Epidermal melanocyte (primary cell): ENCODE results near the gene TUBB8.
"Not testable (repeated sequence)": the region's sequence is repeated elsewhere in the genome, so short reads cannot be mapped to it uniquely, and the experiment has no call there.

Experiments used
- DNase-seq: peaks from one replicate; pipeline ENCODE4 v3.0.0; 2011; ENCODE audit warnings: low spot score; ENCODE audit not compliant: insufficient read length

TUBB8 gene

GRCh38 chr10:49926-50325 is 830 bp upstream of the TUBB8 start:
- DNase-seq = not testable (repeated sequence)

DNA sequence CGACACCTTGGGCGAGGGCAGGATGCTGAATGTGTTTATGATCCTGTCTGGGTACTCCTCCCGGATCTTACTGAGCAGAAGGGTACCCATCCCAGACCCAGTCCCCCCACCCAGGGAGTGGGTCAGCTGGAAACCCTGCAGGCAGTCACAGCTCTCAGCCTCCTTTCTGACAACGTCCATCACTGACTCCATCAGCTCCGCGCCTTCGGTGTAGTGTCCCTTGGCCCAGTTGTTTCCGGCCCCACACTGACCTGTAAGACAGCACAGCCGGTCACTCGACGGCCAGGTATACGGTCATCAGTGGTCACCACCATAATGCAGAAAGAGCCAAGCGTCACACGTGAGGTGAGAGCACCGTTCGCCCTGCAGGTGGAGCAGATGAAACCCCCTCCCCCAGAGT is 1.2 kb downstream of the TUBB8 start:
- not testable (repeated sequence) for DNase-seq

- not testable (repeated sequence) for DNase-seq
Measured at GRCh38 chr10:13315-13635, 35.8 kb downstream of the TUBB8 start.

DNA sequence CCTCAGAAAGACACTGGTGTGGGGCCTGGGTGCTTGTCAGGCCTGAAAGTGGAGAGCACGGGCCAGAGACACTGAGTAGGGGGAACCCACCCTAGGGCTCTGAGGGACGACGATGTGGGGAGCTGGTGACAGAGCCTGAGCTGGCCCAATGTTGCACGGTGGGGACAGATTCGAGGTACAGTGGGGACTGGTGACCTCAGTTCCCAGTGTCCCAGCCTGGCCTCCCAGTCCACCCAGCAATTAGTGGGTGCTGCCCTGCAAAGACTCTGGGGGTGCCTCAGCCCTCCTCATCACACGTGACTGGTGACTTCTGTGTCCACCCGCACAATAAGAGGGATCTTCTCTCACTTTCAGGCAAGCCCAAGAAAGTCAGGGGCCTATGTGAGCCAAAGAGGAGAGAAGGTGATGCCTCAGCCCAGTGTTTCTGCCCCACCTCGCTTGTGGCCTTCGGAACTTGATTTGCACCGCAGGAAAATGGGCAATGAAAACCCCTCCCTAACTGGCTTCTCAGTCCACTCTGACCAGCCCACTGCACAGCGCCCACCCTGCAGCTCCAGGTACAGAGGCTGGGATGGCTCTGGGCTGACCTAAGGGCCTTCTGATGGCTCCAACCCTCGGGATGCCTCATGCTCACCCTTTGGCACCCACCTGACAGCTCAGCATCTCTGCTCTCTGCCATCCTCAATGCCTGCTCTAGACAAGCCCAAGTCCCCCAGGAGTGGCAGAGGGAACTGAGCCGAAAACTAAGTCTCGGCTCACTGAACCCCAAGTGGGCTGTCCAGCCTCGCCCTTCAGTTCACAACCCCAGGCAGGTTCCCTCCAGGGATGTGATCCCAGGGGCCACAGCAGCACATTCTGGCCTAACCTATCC is 36.4 kb downstream of the TUBB8 start:
- not testable (repeated sequence) for DNase-seq

DNA sequence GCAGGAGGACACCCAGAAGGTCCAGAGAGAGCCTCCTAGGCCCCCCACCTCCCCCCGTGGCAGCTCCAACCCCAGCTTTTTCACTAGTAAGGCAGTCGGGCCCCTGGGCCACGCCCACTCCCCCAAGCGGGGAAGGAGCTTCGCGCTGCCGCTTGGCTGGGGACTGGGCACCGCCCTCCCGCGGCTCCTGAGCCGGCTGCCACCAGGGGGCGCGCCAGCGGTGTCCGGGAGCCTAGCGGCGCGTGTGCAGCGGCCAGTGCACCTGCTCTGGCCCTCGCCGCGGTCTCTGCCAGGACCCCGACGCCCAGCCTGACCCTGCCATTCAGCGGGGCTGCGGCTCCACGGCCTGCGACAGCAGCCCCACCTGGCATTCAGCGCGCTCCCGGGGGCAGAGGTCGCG is 37.8 kb downstream of the TUBB8 start:
- DNase-seq = not testable (repeated sequence)

GRCh38 chr10:10261-10971 is 38.7 kb downstream of the TUBB8 start:
- not testable (repeated sequence) for DNase-seq
